SK-N-MC (cell line): Measurements from ENCODE around the gene KLHL30.
A peak's percentile ranks its signal among the peaks of the same experiment; 100 is the strongest.

ENCODE experiments used
- EZH2 ChIP-seq: fragments of 200-600 bp; sonication (generic); IDR thresholded peaks from one replicate; pipeline ENCODE4 v1.6.1; 2017; ENCODE audit warnings: antibody characterized with exemption
- POLR2AphosphoS5 ChIP-seq: IDR thresholded peaks from 2 replicates; pipeline ENCODE4 v1.6.1; 2012; ENCODE audit warnings: mild to moderate bottlenecking, low read depth, low read length, borderline replicate concordance

DNA sequence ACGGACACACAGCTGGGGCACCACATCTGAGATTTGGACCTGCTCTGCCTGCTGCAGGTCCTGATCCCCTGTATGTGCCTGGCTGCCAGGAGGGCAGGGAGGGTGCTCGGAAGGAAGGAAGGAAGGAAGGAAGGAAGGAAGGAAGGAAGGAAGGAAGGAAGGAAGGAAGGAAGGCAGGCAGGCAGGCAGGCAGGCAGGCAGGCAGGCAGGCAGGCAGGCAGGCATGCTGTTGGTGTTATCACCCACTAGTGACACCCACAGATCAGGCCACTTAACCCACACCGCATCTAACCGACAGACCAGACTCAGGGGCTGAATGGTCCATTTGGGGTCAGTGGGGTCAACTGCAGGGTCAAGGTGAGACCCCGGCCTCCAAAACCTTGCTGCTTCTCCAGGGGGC is 5.8 kb downstream of the KLHL30 start:
- TF ChIP-seq EZH2 (no peak), POLR2AphosphoS5 (peak; percentile 37; the same call in 1 of the 2 replicates)
